Peyer's patch (tissue), 4 donors: ENCODE measurements around the gene NYAP1.

Experiments
- POLR2A ChIP-seq, 2 donors: fragments of 450-650 bp; IDR thresholded peaks; one replicate each; pipeline ENCODE4 v1.5.1; 2017; ENCODE audit warnings: antibody characterized with exemption in 2 of 2, mild to moderate bottlenecking in 2 of 2, moderate library complexity in 2 of 2
- TF ChIP-seq, protein P1 (sequence below), 6 experiments: fragments of 450-650 bp in 4 of 6; fragments of 200-600 bp in 2 of 6; sonication (generic) in 1 of 6; IDR thresholded peaks; one replicate each; pipeline ENCODE4 v1.5.1; 2017 to 2019; ENCODE audit warnings: antibody characterized with exemption in 6 of 6, mild to moderate bottlenecking in 3 of 6, moderate library complexity in 1 of 6

- TF ChIP-seq POLR2A (IDR thresholded peaks at IDR 0.05): no peak
- TF ChIP-seq, protein P1, sequence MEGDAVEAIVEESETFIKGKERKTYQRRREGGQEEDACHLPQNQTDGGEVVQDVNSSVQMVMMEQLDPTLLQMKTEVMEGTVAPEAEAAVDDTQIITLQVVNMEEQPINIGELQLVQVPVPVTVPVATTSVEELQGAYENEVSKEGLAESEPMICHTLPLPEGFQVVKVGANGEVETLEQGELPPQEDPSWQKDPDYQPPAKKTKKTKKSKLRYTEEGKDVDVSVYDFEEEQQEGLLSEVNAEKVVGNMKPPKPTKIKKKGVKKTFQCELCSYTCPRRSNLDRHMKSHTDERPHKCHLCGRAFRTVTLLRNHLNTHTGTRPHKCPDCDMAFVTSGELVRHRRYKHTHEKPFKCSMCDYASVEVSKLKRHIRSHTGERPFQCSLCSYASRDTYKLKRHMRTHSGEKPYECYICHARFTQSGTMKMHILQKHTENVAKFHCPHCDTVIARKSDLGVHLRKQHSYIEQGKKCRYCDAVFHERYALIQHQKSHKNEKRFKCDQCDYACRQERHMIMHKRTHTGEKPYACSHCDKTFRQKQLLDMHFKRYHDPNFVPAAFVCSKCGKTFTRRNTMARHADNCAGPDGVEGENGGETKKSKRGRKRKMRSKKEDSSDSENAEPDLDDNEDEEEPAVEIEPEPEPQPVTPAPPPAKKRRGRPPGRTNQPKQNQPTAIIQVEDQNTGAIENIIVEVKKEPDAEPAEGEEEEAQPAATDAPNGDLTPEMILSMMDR (IDR thresholded peaks at IDR 0.05): no peak
Measured at GRCh38 chr7:100486753-100487446, 3.2 kb downstream of the NYAP1 start.
